GM18507 (cell line): ENCODE data around the gene MFAP3L.
"Not testable (repeated sequence)": the region's sequence is repeated elsewhere in the genome, so short reads cannot be mapped to it uniquely, and the experiment has no call there.

Source experiments
- DNase-seq: peaks from one replicate; pipeline ENCODE4 v3.0.0; 2011; ENCODE audit warnings: low read depth; ENCODE audit not compliant: insufficient read length; ENCODE audit errors: extremely low spot score
- FAIRE-seq: peaks from 2 replicates; lab custom pipeline; 2011; peaks lifted over from hg19 to GRCh38; lab: Jason Lieb, UNC

MFAP3L gene

DNA sequence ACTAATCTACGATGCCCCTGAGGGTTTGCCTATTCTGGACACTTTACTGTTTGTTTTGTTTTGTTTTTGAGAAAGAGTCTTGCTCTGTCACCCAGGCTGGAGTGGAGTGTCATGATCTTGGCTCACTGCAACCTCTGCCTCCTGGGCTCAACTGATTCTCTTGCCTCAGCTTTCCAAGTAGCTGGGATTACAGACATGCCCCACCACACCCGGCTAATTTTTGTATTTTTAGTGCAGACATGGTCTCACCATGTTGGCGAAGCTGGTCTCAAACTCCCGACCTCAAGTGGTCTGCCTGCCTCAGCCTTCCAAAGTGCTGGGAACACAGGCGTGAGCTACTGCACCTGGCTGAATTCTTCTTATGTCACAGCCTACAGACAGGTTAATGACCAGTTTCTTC is 70.7 kb downstream of the MFAP3L start:
- no peak for FAIRE-seq
- no peak for DNase-seq

- no peak for DNase-seq
- FAIRE-seq = no peak
Measured at GRCh38 chr4:169952236-169953002, 73.8 kb downstream of the MFAP3L start.

DNA sequence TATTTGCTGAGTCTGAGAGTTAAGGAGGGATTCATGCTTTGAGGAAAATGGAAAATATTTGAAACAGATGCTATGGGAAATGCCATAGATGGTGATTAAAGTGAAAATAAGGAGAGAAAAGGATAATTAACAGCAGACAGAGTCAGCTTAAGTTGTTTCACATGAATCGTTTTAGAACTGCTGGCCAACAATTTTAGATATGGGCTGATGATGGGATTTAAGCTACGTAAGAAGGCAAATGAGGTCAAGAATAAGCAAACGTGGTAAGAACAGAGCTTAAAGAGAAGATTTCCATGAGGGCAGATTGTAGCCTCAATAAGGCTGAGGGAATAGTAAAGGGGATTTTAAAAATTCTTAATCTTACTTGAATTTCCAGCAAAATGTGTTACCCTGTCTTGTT is 77.9 kb downstream of the MFAP3L start:
- DNase-seq (no peak), FAIRE-seq (no peak)

GRCh38 chr4:169945636-169946035 is 80.6 kb downstream of the MFAP3L start:
- FAIRE-seq = no peak
- no peak for DNase-seq

GRCh38 chr4:169943601-169944000 is 82.6 kb downstream of the MFAP3L start:
- not testable (repeated sequence) for FAIRE-seq

DNA sequence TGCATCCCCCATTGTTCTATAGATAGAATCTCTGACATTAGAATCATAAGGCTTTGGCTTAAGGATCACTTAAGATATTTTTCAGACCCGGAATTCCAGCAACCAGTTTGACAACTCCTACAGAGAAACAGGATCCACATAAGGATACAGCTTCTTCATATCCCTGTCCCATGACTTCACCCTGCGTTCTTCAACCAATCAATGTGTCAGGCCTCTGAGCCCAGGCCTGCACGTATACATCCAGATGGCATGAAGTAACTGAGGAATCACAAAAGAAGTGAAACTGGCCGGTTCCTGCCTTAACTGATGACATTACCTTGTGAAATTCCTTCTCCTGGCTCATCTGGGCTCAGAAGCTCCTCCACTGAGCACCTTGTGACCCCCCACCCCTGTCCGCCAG is 85.1 kb downstream of the MFAP3L start:
- DNase-seq = no peak
- no peak for FAIRE-seq

More at GRCh38 chr4:169943601-169944000, 82.6 kb downstream of the MFAP3L start:
- DNase-seq = not testable (repeated sequence)

DNA sequence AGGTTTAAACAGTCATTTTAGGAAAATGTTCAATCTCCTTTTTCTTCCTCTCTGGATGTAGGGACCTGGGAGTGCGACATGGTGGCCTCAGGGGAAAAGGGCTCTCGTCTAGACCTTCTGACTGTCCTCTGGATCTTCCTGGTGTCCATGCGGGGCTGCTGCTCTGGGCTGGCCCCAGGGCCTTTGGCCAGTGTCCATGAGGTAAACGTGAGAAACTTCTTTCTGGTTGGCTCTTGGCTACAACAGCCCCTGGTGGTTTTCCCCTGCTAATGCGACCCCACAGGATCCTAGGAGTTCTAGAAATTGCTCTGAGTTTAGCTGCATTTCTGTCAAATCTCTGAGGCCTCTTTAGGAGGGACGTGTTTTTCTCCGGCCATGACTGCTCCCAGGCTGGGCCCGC is 85.7 kb downstream of the MFAP3L start:
- no peak for DNase-seq
- FAIRE-seq = no peak
